GM18526 (cell line): ENCODE data around the gene PIMREG.

ENCODE experiments used
- POLR2A ChIP-seq: IDR thresholded peaks from 3 replicates; pipeline ENCODE4 v1.6.1; 2011; ENCODE audit not compliant: insufficient read length; ENCODE audit errors: extremely low read depth

Gene PIMREG

GRCh38 chr17:6464446-6465041 is 20.3 kb downstream of the PIMREG start:
- TF ChIP-seq POLR2A, result no peak

GRCh38 chr17:6465206-6466003 is 21.1 kb downstream of the PIMREG start:
- TF ChIP-seq POLR2A, result no peak

- no peak for TF ChIP-seq POLR2A
These were observed 23.3 kb downstream of the PIMREG start for GRCh38 chr17:6467567-6467966.

DNA sequence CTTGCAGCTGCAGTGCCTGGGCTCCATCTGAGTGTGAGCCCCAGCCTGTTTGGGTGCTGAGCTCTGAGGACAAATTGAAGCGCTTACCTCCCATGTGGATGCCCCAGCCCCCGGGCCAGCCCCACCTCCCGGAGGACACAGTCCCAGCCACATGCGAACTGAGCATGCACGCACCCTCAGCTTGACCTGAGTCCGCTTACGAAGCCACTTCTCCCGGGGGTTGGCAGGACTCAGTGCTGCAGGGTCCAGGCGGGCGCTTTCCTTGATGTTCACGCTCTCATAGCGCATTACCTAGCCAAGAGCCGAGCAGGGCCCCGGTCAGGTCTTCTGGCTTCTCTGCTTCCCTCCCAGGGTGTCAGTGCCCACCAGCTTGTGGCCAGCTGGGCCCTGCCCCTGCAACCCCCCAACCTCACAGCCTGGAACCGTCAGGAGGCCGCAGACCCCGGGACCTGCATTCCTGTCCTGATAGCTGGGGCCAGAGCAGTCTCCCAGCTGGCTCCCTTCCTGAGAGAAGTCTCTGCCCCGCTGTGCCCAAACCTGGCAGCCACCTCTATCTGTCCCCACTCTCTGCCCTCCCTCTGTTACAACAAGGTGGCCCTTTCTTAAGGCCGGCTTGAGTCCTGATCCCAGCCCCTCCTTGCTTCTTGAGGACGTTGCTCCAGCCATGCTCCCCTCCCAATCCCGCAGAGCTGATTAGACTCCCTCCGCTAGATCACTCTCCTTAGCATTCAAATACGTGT is 24.0 kb downstream of the PIMREG start:
- no peak for TF ChIP-seq POLR2A

DNA sequence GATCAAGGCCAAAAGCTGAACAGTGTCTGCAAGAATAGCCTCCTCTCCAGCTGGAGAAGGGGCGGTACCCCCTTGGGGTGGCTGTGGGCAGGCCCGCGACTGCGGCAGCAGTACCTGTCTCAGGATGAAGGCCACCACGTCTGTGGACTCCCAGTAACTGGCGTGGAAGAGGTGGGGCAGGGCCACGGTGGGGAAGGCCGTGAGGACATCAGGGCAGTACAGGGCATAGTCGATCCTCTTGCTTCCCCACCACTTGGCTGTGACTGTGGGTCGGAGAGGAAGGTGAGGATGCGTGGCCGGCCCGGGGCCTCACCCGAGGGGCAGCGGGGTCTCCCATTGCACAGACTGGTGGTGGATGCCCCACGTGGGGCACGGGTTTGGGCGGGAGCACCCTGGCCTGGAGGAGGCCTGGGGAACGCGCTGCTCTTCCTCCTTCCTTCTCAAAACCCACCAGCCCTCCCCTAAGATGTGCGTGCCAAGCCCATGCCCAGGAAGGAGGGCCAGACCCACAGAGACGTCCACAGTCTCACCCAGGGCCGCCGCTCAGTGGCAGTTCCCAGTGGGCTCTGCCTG is 26.0 kb downstream of the PIMREG start:
- no peak for TF ChIP-seq POLR2A

- TF ChIP-seq POLR2A, result no peak
These were observed 26.7 kb downstream of the PIMREG start for GRCh38 chr17:6470751-6471521.

- TF ChIP-seq POLR2A, result no peak
These were observed 27.5 kb downstream of the PIMREG start for GRCh38 chr17:6471531-6472465.

GRCh38 chr17:6472517-6472916 is 28.3 kb downstream of the PIMREG start:
- TF ChIP-seq POLR2A, result no peak

GRCh38 chr17:6473128-6473767 is 29.0 kb downstream of the PIMREG start:
- TF ChIP-seq POLR2A, result no peak

DNA sequence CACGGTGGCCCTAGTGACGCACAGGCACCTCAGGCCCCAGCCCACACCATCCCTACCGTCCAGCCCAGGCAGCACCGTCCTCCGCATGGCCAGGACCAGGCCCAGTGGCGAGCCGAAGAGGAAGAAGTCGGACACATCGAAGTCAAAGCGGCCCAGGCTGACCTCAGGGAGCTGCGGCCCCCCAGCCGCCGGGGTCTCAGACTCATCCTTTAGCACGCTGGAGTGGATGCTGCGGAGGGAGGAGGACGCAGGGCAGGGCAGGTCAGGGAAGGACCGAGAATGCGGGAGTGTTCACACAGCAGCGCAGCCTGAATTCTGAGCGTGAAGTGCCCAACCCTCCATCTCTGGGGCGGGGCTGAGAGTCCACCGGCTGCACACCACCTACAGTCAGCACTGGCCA is 30.1 kb downstream of the PIMREG start:
- TF ChIP-seq POLR2A, result no peak

DNA sequence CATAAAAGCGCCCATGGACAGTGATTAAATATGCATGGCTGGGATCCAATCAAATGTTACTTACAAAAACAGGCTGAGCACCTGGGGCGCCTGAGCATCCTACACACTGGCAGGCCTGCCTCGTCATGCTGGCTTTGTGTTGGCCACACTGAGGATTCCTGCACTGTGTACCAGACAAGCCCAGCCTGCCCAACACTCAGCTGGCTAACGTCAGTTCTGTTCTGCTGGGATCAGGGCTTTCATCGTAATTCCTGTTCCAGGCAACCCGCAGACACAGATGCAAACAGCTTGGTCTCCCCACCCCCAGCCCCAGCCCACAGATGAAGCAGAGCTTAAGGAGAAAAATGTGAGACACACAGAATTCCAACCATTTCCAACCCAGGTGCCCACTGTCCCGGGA is 30.7 kb downstream of the PIMREG start:
- TF ChIP-seq POLR2A, result no peak

DNA sequence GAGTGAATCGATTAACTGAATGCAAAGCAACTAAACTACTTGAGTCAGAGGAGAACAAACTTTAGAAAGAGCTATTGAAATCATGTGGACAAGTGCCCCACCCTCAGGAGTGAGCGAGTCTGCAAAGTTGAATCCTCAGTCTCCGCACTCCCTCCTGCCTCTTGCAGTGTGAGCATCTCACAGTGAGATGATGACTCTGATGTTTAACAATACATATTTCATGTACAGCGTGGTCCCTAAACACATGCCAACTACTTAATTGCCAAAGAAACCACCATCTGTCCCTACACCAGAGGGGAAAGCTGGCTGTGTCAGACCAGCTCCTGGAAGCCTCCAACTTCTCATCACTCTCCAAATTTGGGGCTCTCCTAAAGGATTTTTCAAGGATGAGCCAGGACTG is 31.2 kb downstream of the PIMREG start:
- TF ChIP-seq POLR2A, result no peak

- TF ChIP-seq POLR2A, result no peak
These were observed 32.0 kb downstream of the PIMREG start for GRCh38 chr17:6476076-6476809.

GRCh38 chr17:6476810-6477179 is 32.5 kb downstream of the PIMREG start:
- no peak for TF ChIP-seq POLR2A
